ENCODE data around the gene CCDC144A. TPM values are rescaled to one million over a fixed set of nuclear protein-coding genes. Genes with fewer than 3 reads are reported as not detected.

CCDC144A gene
- total RNA-seq, 1 experiment from 2014 or later = 1.9 TPM

GRCh38 chr17:16818821-16819683 lies 129.0 kb downstream of the CCDC144A start:
- Histone ChIP-seq H3K4me2 (ENCODE audit: insufficient read depth, insufficient read length, low read length) (no peak overlapping the region), H3K56ac (ENCODE audit: insufficient read length, low read depth, low read length) (no peak overlapping the region), H3K79me2 (ENCODE audit: insufficient read depth, low read length) (no peaks in the 10 kb centered on the region), H3K27ac (ENCODE audit: insufficient read length, low read depth, low read length) (no peak overlapping the region), H4K5ac (ENCODE audit: insufficient read length, low read depth, low read length) (no peak overlapping the region), H3K4me1 (ENCODE audit: insufficient read depth, low read length) (no peaks in the 10 kb centered on the region), H2AK5ac (ENCODE audit: insufficient read length, low read length) (no peak overlapping the region), H4K20me1 (ENCODE audit: control insufficient read depth, insufficient read depth, insufficient read length) (no peaks in the 10 kb centered on the region), H3K23ac (ENCODE audit: insufficient read length, low read depth, low read length) (no peak overlapping the region), H3K4ac (ENCODE audit: low read depth, low read length) (no peak overlapping the region), H3K23me2 (ENCODE audit: insufficient read length, low read depth, low read length, poor library complexity, severe bottlenecking) (no peaks in the 10 kb centered on the region), H2BK120ac (ENCODE audit: low read depth, low read length, poor library complexity, severe bottlenecking) (no peak overlapping the region), H2BK15ac (ENCODE audit: low read depth, low read length) (no peak overlapping the region), H3K9me3 (ENCODE audit: control insufficient read depth, low read depth, low read length) (no peaks in the 10 kb centered on the region), H2BK20ac (ENCODE audit: low read depth, low read length, poor library complexity, severe bottlenecking) (no peak overlapping the region), H3K27me3 (ENCODE audit: insufficient read depth, low read length) (no peaks in the 10 kb centered on the region), H3K14ac (ENCODE audit: insufficient read depth, low read length) (no peak overlapping the region), H3T11ph (ENCODE audit: low read length) (no peak overlapping the region), H4K91ac (ENCODE audit: insufficient read length, low read depth, low read length) (no peak overlapping the region), H2BK12ac (ENCODE audit: insufficient read length, low read depth, low read length) (no peak overlapping the region), H3K18ac (ENCODE audit: insufficient read length, low read depth, low read length) (no peak overlapping the region), H2BK5ac (ENCODE audit: insufficient read length, low read length) (no peak overlapping the region), H3K9ac (ENCODE audit: extremely low read depth, insufficient read length, low read length) (no peak overlapping the region), H4K8ac (replicated peaks; ENCODE audit: insufficient read length, low read depth, low read length) (no peak overlapping the region), H2AFZ (ENCODE audit: low read length) (no peak overlapping the region), H3K79me1 (ENCODE audit: insufficient read depth, low read depth, low read length, poor library complexity, severe bottlenecking) (no peaks in the 10 kb centered on the region)
- peak; percentile 44 for DNase-seq
- Mint-ChIP-seq H3K9me3 (no peaks in the 10 kb centered on the region; a peak in 1 of 5 replicates), H3K4me1 (peaks cover 16 to 17% of the 10 kb centered on the region in 2 experiments), H3K27me3 (ENCODE audit: low read depth) (peaks cover 21% of the 10 kb centered on the region), H3K4me3 (no peak overlapping the region), H3K36me3 (ENCODE audit: insufficient read depth in 1 of 3, low read depth in 3 of 3) (no peaks in the 10 kb centered on the region; a peak in 1 of 7 replicates), H3K27ac (peak overlapping the region in 1 of 3 experiments; percentile 62; a peak in 1 of 7 replicates)
- no peak for TF ChIP-seq CTCF (conservative IDR thresholded peaks at IDR 0.05)
- no CpG with 5 or more reads among the region's 23 CpGs for WGBS (ENCODE audit: extremely low coverage, insufficient read length, low lambda C conversion rate)

Measured in H9 (cell line).